Activated effector memory CD4-positive, alpha-beta T cell treated with anti-CD3 and anti-CD28 coated beads, Interleukin-2, amount 50 U/mL, for 16 hours (primary cell): Measurements from ENCODE around the gene MAGI3.
"Not testable (repeated sequence)": the region's sequence is repeated elsewhere in the genome, so short reads cannot be mapped to it uniquely, and the experiment has no call there.

Source experiments
- DNase-seq: peaks from one replicate; pipeline ENCODE4 v3.0.0-alpha.2; 2020

The MAGI3 gene

GRCh38 chr1:113401067-113401466, 10.8 kb downstream of the MAGI3 start:
- DNase-seq = no peak

DNA sequence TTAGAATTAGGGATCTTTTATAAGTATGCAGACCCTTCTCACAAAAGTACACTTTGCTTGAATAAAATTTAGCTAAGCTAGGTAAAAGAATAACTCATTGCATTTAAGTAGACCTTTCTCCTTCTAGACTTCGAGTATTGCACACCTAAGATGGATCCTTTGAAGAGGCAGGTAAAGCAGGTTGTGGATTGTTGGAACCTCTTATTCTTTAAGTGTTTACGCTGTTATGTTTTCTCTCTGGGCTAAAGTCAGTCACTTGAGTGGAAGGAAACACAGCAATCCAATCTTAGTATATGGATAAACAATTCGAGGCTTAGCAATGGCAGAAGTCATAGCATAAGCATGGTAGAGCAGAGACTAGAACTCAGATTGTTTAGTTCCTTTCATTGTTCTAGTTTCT, 11.4 kb downstream of the MAGI3 start:
- DNase-seq = no peak

DNA sequence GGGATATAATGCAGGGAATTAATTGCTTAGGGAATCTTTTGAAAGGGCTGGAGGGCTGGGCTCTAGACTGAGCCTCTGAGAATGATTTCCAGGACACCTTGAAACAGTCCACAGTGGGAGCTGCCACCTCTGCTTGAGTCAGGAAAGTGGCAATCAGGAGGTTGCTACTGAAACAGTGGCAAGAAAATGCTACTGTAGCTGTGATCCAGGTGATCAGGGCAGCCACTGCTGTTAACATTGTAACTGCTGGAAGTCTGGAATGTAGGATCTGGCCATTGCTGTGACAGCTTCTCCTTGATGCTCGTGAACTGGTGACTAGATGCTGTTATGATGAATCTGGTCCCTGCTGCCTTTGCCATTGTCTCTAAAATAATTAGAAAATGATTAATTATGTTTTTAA, 12.8 kb downstream of the MAGI3 start:
- no peak for DNase-seq

- no peak for DNase-seq
Observed at GRCh38 chr1:113405573-113405972, 15.3 kb downstream of the MAGI3 start.

DNA sequence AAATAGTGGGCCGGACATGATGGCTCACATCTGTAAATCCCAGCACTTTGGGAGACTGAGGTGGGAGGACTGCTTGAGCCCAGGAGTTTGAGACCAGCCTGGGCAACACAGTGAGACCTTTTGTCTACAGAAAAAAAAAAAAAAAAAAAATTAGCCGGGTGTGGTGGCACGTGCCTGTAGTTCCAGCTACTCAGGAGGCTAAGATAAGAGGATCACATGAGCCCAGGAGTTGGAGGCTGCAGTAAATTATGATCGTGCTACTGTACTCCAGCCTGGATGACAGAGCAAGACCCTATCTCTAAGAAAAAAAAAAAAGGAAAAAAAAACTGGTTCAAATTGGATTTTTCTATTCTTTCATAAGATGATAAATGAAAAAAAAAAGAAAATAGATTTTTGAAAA, 15.8 kb downstream of the MAGI3 start:
- not testable (repeated sequence) for DNase-seq

- DNase-seq = no peak
Observed at GRCh38 chr1:113409363-113409762, 19.0 kb downstream of the MAGI3 start.

DNA sequence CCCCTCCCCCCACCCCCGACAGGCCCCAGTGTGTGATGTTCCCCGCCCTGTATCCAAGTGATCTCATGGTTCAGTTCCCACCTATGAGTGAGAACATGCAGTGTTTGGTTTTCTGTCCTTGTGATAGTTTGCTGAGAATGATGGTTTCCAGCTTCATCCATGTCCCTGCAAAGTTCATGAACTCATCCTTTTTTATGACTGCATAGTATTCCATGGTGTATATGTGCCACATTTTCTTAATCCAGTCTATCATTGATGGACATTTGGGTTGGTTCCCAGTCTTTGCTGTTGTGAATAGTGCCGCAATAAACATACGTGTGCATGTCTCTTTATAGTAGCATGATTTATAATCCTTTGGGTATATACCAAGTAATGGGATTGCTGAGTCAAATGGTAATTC, 21.7 kb downstream of the MAGI3 start:
- not testable (repeated sequence) for DNase-seq

GRCh38 chr1:113415310-113416070, 25.2 kb downstream of the MAGI3 start:
- no peak for DNase-seq

DNA sequence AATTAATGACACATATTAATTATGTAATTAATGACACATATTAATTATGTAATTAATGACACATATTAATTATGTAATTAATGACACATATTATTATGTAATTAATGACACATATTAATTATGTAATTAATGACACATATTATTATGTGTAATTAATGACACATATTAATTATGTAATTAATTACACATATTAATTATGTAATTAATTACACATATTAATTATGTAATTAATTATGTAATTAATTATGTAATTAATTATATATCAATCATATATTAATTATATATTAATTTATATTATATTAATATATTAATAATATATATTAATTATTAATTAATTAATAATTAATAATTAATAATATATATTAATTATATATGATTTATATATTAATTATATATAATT, 25.8 kb downstream of the MAGI3 start:
- DNase-seq = not testable (repeated sequence)

DNA sequence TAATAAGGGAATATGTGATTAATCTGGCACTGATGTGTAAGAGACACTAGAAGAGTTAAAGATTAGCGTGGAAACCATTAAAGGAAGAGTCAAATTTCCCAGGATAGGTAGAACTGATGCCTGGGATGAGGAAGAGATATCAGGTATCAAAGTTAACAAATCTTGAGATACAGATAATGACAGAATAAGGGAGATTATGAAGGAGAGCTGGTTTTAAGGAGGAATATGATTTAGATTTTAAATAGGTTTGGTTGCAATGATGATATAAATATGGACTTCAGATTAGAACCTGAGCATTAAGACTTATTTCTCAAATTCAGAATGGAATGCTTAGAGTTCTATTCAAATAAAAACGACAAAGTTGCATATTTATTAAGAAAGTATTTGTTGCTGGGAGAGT, 26.2 kb downstream of the MAGI3 start:
- no peak for DNase-seq

GRCh38 chr1:113422315-113423068, 32.2 kb downstream of the MAGI3 start:
- DNase-seq = no peak

DNA sequence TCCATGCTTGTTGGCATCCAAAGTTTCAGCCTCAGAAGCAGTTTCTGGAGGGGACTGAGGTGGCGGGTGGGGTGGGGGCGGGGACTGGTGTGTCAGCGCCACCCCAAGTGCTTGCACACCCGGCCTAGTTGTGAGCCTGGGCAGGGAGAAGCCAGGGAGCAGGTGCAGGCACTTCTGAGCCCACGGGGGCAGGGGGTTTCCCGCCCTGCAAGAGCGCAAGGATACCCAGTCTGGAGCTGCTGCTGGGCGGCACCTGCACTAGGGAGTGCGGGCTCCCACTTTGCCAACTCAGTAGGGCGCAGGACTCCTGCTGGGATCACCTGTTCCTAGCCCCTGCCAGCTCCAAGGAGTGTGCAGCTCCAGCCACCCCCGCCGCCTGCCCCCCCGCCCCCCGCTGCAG, 33.5 kb downstream of the MAGI3 start:
- DNase-seq = no peak

- no peak for DNase-seq
Observed at GRCh38 chr1:113429461-113430153, 39.3 kb downstream of the MAGI3 start.

- no peak for DNase-seq
Observed at GRCh38 chr1:113433184-113433583, 42.9 kb downstream of the MAGI3 start.

DNA sequence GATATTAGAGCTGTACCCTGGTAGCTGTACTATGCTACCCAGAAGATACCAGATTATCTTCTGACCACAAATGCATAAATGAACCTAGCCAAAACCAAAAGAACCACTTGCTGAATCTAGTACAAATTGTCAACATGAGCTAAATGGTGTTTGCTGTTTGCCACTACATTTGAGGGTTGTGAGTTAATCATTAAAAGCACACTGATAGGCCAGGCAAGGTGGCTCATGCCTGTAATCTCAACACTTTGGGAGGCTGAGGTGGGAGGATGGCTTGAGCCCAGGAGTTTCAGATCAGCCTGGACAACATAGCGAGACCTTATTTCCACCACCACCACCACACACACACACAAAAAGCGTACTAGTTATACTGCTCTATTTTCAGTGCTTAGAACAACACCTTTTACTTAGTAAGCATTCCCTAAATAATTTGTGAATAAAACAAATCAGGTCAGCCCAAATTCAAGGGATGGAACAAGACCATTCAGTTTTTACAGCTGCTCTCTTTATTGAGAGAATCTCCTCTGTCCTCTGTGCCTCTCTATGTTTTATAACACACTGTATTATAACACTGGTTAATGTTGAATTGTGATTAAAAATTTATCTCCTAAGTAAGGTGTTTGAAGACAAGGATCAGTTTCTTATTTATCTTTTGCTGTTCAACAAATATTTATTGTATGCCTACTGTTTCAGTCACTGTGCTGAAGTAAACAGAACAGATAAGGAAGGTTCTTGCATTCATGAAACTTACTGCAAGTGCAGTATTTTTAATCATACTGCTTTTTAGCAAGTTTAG, 44.0 kb downstream of the MAGI3 start:
- DNase-seq = no peak

DNA sequence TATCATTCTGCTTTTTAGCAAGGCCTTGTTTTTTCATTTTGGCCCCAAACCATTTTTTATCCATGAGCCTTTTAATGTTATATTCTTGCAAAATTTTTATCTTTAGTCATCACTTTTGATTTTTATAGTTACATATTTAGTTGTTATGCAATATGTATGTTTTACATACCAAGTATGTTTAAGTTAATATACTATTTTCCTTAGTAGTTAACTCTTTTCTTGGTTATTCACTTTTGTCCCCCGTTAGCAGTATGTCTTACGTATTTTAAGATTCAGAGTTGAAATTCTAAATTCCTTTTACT, 44.5 kb downstream of the MAGI3 start:
- DNase-seq = no peak

DNA sequence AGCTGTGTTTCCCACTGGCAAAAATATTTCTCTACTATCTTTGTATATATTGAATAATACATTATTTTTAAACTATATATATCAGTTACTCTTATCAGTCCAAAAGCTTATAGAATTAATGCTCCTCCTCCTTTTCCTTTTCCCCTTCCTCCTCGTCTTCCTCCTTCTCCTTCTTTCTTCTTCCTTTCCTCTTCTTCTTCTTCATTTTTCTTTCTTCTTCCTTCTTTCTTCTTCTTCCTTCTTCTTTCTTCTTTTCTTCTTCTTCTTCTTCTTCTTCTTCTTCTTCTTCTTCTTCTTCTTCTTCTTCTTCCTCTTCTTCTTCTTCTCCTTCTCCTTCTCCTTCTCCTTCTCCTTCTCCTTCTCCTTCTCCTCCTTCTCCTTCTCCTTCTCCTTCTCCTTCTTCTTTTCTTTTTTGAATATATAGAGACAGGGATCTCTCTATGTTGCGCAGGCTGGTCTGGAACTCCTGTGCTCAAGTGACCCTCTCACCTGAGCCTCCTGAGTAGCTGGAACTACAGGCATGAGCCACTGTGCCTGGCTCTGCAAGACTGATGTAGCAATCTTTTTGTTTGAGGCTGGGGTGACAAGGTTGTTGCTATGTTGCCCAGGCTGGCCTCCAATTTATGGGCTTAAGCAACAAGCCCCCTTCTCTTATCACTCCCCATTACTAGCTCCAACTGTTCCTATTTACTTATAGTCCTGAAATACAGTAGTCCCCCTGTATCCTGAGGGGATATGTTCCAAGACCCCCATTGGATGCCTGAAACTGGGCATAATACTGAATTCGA, 47.4 kb downstream of the MAGI3 start:
- no peak for DNase-seq

DNA sequence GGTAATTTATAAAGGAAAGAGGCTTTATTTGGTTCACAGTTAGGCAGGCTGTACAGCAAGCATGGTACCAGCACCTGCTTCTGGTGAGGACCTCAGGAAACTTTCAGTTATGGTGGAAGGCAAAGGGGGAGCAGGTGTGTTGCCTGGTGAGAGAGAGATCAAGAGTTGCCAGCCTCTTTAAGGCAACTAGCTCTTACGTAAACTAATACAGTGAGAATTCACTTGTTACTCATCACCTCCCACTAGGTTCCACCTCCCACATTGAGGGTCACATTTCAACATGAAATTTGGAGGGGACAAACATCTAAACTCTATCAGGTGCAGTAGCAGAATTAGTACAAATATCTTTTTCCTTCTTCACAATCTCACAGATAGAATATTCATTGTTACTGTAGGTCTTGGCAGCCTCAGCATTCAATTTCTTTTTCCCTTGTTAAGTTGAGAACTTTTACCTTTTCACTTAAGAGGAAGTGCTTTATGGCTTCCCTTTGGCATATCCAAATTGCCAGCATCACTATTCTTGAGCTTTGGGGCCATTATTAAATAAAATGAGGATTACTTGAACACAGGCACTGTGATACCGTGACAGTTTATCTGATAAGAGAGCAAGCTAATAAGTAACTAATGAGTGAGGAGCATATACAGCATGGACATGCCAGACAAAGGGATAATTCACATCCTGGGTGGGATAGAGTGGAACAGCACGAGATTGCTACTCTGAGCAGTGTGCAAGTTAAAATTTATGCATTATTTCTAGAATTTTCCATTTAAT, 48.4 kb downstream of the MAGI3 start:
- DNase-seq = no peak

DNA sequence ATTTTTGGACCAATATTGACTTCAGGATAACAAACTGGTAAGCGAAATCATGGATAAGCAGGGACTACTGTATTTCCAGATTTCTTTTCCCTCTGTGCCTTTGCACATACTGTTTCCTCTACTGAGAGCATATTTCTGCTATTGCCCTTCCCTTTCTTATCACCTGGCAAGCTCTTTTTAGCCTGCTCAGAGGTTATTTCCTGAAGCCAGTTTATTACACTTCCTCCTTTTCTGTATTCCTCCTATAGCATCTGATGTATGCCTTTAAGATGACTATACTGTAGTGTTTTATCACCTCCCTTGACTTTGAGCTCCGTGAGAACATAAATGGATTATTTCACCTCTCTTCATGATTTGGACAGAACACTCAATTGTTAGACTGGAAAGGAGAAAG, 49.0 kb downstream of the MAGI3 start:
- DNase-seq = no peak

GRCh38 chr1:113442131-113442530, 51.8 kb downstream of the MAGI3 start:
- DNase-seq = no peak

GRCh38 chr1:113444857-113445256, 54.5 kb downstream of the MAGI3 start:
- no peak for DNase-seq

GRCh38 chr1:113451710-113452109, 61.4 kb downstream of the MAGI3 start:
- no peak for DNase-seq
